Prostate gland (tissue), 2 donors: ENCODE results near the gene CDK4. TPM values are rescaled to one million over a fixed set of nuclear protein-coding genes. Genes with fewer than 3 reads are reported as not detected.
"Not testable (repeated sequence)": the region's sequence is repeated elsewhere in the genome, so short reads cannot be mapped to it uniquely, and the experiment has no call there.

Source experiments
- DNase-seq: peaks from one replicate; pipeline ENCODE4 v3.0.0-alpha.2; 2019; ENCODE audit warnings: low spot score
- H3K27ac ChIP-seq, 2 donors: fragments of 200-600 bp; sonication (generic); 2 replicates each; pipeline ENCODE4 v1.5.1; 2017 to 2019
- H3K27me3 ChIP-seq: fragments of 200-600 bp; sonication (generic); replicated peaks from 2 replicates; pipeline ENCODE4 v1.5.1; 2019; ENCODE audit not compliant: insufficient read depth
- H3K36me3 ChIP-seq, 2 donors: fragments of 200-600 bp; sonication (generic); 1 replicate in 1 of 2; 2 replicates in 1 of 2; pipeline versions ENCODE4 v1.5.1 to v1.8.1; 2017 to 2019
- H3K4me1 ChIP-seq: fragments of 200-600 bp; sonication (generic); replicated peaks from 2 replicates; pipeline ENCODE4 v1.5.1; 2019
- H3K4me3 ChIP-seq, 2 donors: fragments of 200-600 bp; sonication (generic); 2 replicates each; pipeline ENCODE4 v1.5.1; 2017 to 2019
- H3K9me3 ChIP-seq: fragments of 200-600 bp; sonication (generic); 2 replicates; pipeline ENCODE4 v1.5.1; 2017
- CTCF ChIP-seq, 4 experiments: fragments of 200-600 bp in 2 of 4; fragments of 450-650 bp in 2 of 4; sonication (generic) in 2 of 4; IDR thresholded peaks; 1 replicate in 3 of 4; 2 replicates in 1 of 4; pipeline ENCODE4 v1.5.1; 2016 to 2019; ENCODE audit warnings: antibody characterized with exemption in 4 of 4, mild to moderate bottlenecking in 2 of 4, moderate library complexity in 2 of 4
- POLR2A ChIP-seq: fragments of 450-650 bp; IDR thresholded peaks from one replicate; pipeline ENCODE4 v1.6.1; 2016; ENCODE audit warnings: antibody characterized with exemption, mild to moderate bottlenecking
- POLR2AphosphoS5 ChIP-seq: sonication (generic); formaldehyde crosslinking; IDR thresholded peaks from one replicate; pipeline ENCODE4 v1.6.1; 2017; ENCODE audit warnings: antibody characterized with exemption
- WGBS: methylation state at CpG from one replicate; pipeline ENCODE4 v1.1.5; 2018; 5-methylcytosine and 5-hydroxymethylcytosine counted together
- intact Hi-C: fragments of 100-400 bp; cut with DNase I; formaldehyde crosslinking; loops from one replicate; pipeline ENCODE4 v1.14.2; 2022
- total RNA-seq, 2 donors: library from RNA; depleted of rRNA; stranded (reverse); fragments of >200 nt; gene quantifications; one replicate each; pipeline ENCODE4 v1.1.0, GENCODE V29; 2016

Gene CDK4
- total RNA-seq, 2 donors from 2014 or later: 97.5 to 103 TPM

- Histone ChIP-seq H3K27me3 (no peaks in the 10 kb centered on the region), H3K36me3 (peaks cover 11 to 26% of the 10 kb centered on the region in 2 donors), H3K4me1 (no peaks in the 10 kb centered on the region), H3K4me3 (no peak overlapping the region), H3K9me3 (no peaks in the 10 kb centered on the region), H3K27ac (no peak overlapping the region)
- WGBS: 96% methylated on average over 5 of the region's 5 CpGs
- intact Hi-C loops: no loop called here
- TF ChIP-seq CTCF (IDR thresholded peaks at IDR 0.05): no peak
- TF ChIP-seq POLR2AphosphoS5: no peak
- TF ChIP-seq POLR2A: no peak
- no peak for DNase-seq
Measured at GRCh38 chr12:57717131-57717530, 35.0 kb downstream of the CDK4 start.

GRCh38 chr12:57716305-57716704 lies 35.8 kb downstream of the CDK4 start:
- TF ChIP-seq CTCF (IDR thresholded peaks at IDR 0.05): no peak
- no peak for TF ChIP-seq POLR2AphosphoS5
- TF ChIP-seq POLR2A: no peak
- H3K4me3 ChIP-seq: no peak overlapping the region

GRCh38 chr12:57715786-57716185 lies 36.3 kb downstream of the CDK4 start:
- no peak for TF ChIP-seq POLR2A
- TF ChIP-seq CTCF (IDR thresholded peaks at IDR 0.05): no peak
- Histone ChIP-seq H3K9me3 (no peaks in the 10 kb centered on the region), H3K27ac (no peak overlapping the region), H3K36me3 (peaks cover 11 to 21% of the 10 kb centered on the region in 2 donors), H3K4me3 (no peak overlapping the region), H3K27me3 (no peaks in the 10 kb centered on the region), H3K4me1 (no peaks in the 10 kb centered on the region)
- WGBS: 93% methylated on average over 12 of the region's 12 CpGs
- DNase-seq: no peak
- intact Hi-C loops: no loop called here

More at GRCh38 chr12:57716305-57716704, 35.8 kb downstream of the CDK4 start:
- intact Hi-C loops: no loop called here
- H3K9me3 ChIP-seq: no peaks in the 10 kb centered on the region
- no peaks in the 10 kb centered on the region for H3K4me1 ChIP-seq
- no peak overlapping the region for H3K27ac ChIP-seq
- H3K36me3 ChIP-seq: peaks cover 11 to 26% of the 10 kb centered on the region in 2 donors
- no peak for DNase-seq
- no peaks in the 10 kb centered on the region for H3K27me3 ChIP-seq
- 98% methylated on average over 4 of the region's 4 CpGs for WGBS

GRCh38 chr12:57715036-57715748 lies 36.9 kb downstream of the CDK4 start:
- DNase-seq, H3K4me1 ChIP-seq, intact Hi-C loops, H3K27me3 ChIP-seq, H3K4me3 ChIP-seq, H3K27ac ChIP-seq, H3K9me3 ChIP-seq: not testable (repeated sequence)
- 96% methylated on average over 6 of the region's 6 CpGs for WGBS
- H3K36me3 ChIP-seq: peaks cover 11 to 16% of the 10 kb centered on the region in 2 donors

GRCh38 chr12:57713209-57713608 lies 38.9 kb downstream of the CDK4 start:
- WGBS: 82% methylated on average over 5 of the region's 5 CpGs
- H3K27ac ChIP-seq: no peak overlapping the region
- TF ChIP-seq POLR2A (no peak), POLR2AphosphoS5 (no peak), CTCF (IDR thresholded peaks at IDR 0.05) (no peak)
- no peaks in the 10 kb centered on the region for H3K4me1 ChIP-seq
- H3K4me3 ChIP-seq: no peak overlapping the region
- no peaks in the 10 kb centered on the region for H3K9me3 ChIP-seq
- H3K27me3 ChIP-seq: no peaks in the 10 kb centered on the region
- DNase-seq: no peak
- intact Hi-C loops: no loop called here
- H3K36me3 ChIP-seq: peaks cover 4 to 9% of the 10 kb centered on the region in 2 donors
